GM18858 (cell line): Measurements from ENCODE around the gene MAML2.

Experiments used
- ATAC-seq: cut with Tn5 transposase; IDR thresholded peaks from one replicate; pipeline ENCODE4 v1.9.1; 2021; ENCODE audit not compliant: unreplicated experiment

The MAML2 gene

GRCh38 chr11:96342961-96343711 lies at the start of gene MAML2:
Gene MAML2 (minus strand): TSS chr11:96343195. CDS start chr11:96341895, 1,300 bp downstream.
- ATAC-seq: peak; percentile 69

GRCh38 chr11:96391698-96392307 lies 48.8 kb upstream of the MAML2 start:
- no peak for ATAC-seq

DNA sequence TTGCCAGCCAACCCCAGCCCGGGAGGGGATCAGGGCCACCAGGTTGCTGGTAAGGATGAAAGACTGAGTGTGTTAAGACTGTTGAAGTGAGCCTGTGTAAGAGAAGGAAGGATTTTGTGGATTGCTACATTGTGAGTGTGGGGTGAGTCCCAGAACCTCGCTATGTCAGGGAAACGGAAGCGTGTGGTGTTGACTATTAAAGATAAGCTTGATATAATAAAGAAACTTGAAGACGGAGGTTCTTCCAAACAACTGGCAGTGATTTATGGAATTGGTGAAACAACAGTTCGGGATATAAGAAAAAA lies 47.4 kb upstream of the MAML2 start:
- no peak for ATAC-seq

- peak; percentile 90 for ATAC-seq
Observed at GRCh38 chr11:96389720-96390487, 46.9 kb upstream of the MAML2 start, which contains the start of the genes CCDC82 and JRKL. Gene CCDC82 (minus strand): TSS chr11:96389912. CDS start chr11:96384747, 5,165 bp downstream. Gene JRKL (plus strand): TSS chr11:96390013. CDS start chr11:96390650, 637 bp downstream.

GRCh38 chr11:96388891-96389719 lies 46.1 kb upstream of the MAML2 start:
- peak; percentile 26 for ATAC-seq

GRCh38 chr11:96385187-96385586 lies 42.2 kb upstream of the MAML2 start:
- no peak for ATAC-seq

DNA sequence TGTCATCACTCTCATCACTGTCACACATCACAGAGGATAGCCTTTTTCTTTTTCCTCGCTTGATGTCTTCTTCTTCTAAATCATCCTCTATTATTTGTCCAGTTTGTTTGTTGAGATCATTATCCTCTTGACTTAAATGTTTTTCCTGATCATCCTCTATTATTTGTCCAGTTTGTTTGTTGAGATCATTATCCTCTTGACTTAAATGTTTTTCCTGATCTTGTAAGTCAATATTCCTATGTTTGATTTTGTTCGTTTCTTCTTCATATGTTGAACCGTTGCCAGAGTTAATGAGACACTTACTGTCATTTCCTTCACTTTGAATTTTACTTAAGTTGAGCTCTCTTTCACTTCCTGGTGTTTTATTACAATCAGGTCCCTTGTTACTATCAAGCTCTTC lies 41.2 kb upstream of the MAML2 start:
- no peak for ATAC-seq

DNA sequence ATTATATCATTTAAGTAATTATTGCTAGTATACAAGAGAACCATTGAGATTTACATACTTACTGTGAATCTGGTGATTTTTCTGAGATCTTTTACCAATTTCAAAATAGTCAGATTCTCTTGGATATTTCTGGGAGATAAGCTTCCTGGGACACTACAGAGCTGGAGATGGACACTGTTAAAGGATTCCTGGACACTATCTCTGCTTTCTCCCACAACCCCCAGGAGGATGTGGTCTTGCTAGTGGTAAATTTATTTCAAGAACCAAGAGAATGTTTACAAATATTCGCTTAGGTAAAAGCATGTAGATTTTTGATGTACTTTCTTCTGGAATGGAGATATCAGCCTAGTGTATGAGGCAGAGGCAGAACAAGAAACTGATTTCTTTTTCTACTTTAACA lies 33.8 kb upstream of the MAML2 start:
- ATAC-seq: no peak

- ATAC-seq: no peak
Observed at GRCh38 chr11:96373826-96374225, 30.8 kb upstream of the MAML2 start.

DNA sequence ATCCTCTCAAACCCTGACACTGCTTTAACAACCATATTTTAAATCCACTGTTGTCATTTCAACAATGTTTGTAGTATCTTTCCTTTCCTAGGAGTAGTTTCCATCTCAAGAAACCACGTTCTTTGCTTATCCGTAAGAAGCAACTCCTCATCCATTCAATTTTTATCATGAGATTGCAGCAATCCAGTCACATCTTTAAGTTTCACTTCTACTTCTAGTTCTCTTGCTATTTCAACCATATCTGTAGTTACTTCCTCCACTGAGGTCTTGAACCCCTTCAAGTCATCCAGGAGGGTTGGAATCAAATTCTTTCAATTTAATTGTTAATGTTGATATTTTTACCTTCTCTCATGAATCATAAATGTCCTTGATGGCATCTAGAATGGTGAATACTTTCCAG lies 24.3 kb upstream of the MAML2 start:
- ATAC-seq: no peak

DNA sequence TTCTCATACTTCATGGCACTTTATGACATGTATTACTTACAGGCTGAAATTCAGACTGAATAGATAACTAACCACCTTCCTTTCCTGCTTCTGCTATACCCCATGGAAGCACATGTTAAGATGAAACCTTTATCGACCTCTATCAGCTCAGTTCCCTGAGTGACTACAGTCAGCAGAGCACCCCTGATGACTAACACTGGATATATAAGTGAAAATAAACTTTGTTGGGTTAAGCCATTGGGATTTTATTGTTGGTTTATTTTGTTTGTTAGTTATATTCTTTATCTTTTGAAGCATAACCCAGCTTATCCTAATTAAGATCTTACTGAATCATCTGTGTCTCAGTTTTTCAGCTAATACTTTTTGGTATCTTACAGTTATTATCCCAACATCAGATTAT lies 23.0 kb upstream of the MAML2 start:
- no peak for ATAC-seq

- ATAC-seq: no peak
Observed at GRCh38 chr11:96365493-96365892, 22.5 kb upstream of the MAML2 start.

DNA sequence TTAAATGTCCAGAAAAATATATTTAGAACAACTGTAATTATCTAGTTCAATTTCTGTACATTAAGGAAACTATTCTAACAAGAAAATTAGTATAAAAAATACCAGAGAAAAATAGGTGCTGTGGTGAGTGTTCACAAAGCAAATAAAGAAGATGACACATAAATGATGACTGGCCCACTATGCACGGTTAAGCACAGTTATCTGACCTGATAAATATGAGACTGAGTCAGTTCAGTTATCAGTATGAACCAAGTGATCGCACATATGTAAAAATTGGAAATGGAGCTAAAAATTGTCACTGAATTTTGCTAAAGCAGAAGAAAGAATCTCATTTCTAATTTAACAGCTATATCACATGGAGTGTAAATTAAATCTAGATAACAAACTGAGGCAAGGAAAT lies 18.8 kb upstream of the MAML2 start:
- no peak for ATAC-seq

DNA sequence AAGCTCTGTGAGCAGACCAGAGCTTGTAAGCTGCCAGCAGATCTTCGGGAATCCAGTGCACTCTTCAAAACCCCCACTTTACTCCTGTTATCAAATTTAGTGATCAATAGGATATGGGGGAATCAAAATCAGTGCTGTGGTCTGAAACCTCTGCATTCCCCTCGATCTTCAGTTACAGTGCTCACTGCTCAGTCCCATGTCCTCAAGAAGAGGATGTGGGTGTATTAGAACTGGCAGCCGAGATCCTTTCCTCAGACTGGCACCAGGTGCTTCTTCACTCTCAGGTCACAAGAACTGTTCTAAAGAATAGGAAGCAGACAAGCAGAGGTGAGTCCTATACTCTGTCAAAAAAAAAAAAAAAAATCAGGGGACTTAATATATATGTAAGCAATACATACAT lies 15.3 kb upstream of the MAML2 start:
- ATAC-seq: no peak

DNA sequence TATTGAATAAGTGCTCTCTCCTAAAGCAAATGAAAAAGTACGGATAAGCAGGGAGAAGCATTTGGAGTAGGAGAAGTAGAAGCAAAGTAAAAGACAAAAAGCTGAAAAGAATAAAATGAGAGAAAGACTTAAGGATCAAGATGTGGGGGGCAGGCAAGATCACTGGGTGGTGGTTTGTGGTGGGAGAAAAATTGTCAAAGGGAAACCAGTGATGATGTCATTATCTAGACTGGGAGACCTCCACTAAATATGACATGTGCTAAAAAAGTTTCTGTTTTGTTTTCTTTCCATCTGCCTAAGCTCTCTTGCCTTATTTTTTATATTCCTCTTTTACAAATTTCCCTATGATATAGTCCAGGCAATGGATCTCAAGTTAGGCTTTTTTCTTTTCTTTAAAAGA lies 14.8 kb upstream of the MAML2 start:
- no peak for ATAC-seq

DNA sequence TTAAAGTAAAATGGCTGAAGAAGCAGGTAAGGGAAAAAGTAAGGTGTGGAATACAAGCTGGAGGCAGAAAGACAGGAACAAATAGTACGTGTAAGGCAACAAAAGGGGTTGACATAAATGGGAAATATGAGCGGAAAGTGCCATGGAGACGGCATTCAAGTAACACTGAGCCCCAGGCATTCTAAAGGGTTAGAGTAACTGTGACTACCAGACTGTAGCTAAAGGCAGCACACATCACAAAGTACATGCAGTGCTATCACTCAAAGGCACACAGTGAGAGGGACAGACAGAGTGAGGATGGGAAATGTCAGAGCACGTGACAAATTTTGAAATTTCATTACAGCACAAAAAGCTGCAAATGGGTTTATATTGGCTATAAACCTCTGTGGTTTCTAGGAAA lies 13.9 kb upstream of the MAML2 start:
- no peak for ATAC-seq

DNA sequence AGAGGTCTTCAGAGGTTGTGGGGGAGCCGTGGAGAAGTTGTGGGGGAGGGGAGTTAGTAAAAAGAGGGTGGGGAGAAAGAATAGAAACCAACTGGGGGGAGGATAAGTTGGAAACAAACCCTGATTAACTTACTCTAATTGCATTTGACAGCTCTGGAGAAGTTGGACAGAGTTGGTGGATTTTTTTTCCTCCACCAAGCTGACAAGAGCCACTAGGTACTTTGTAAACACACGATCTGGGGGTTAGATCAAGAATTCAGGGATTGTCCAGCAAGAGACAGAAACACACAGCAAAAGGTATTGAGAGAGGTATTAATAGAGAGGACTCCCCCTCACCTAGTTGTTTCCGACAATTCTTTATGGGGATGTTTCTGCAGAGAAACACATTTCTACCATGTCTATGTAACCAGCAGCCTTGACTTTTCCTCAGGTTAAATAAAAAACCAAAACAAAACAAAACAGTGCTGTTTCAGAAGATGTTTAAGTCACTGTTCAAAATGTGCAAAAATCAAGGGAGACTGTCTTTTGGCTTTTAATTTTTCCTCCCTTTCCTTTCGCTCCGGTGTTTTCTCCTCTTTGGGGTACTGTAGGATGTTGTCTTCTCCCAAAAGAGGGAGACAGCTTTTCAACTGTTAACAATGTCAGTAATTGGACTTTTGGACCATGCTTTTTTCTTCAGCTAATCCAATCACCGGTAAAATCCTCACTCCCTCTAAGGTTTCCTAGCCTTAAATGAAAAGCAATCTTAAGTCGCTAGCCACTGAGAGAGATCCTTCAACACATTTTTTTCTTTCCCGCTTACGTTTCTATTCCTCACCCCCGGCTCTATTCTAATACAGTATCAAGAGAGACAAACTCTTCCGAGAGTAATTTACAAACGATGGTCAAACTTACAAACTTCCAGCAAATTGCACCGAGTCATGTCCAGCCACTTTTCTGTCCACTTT lies 708 bp downstream of the MAML2 start:
- ATAC-seq: no peak

- ATAC-seq: peak; percentile 24
Observed at GRCh38 chr11:96341211-96342013, 1.6 kb downstream of the MAML2 start.

DNA sequence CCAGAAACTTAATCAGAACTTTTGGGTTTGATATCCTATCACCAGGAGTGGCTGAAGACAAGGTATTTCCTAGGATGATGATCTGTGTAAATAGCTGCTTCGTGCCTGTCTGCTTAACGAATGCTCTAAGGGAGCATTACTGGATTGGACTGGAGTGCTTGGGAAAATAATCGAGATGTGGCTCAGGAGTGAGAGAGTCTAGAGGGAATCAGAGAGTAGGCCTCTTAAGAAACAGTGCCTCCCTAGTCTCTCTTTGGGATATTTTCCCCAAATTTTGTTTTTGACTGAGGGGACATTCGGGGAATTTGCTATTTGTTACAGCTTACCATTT lies 2.5 kb downstream of the MAML2 start:
- no peak for ATAC-seq
